HG02885 (cell line): Measurements from ENCODE around the gene PARM1.

ENCODE experiments used
- ATAC-seq: cut with Tn5 transposase; IDR thresholded peaks from one replicate; pipeline ENCODE4 v1.9.1; 2021; ENCODE audit warnings: mild to moderate bottlenecking; ENCODE audit not compliant: unreplicated experiment, poor library complexity

PARM1 gene

GRCh38 chr4:75018811-75019479 lies 86.0 kb downstream of the PARM1 start:
- ATAC-seq, result no peak

GRCh38 chr4:75025431-75025830 lies 92.5 kb downstream of the PARM1 start:
- no peak for ATAC-seq

GRCh38 chr4:75028196-75028854 lies 95.4 kb downstream of the PARM1 start:
- no peak for ATAC-seq

GRCh38 chr4:75030028-75030427 lies 97.1 kb downstream of the PARM1 start:
- ATAC-seq, result no peak

- no peak for ATAC-seq
Observed at GRCh38 chr4:75030649-75031235, 97.8 kb downstream of the PARM1 start.

- no peak for ATAC-seq
Observed at GRCh38 chr4:75031775-75032174, 98.9 kb downstream of the PARM1 start.

GRCh38 chr4:75034523-75034922 lies 101.6 kb downstream of the PARM1 start:
- ATAC-seq, result no peak

- no peak for ATAC-seq
Observed at GRCh38 chr4:75035321-75035720, 102.4 kb downstream of the PARM1 start.

- no peak for ATAC-seq
Observed at GRCh38 chr4:75036046-75036830, 103.3 kb downstream of the PARM1 start.

- ATAC-seq, result no peak
Observed at GRCh38 chr4:75037252-75037651, 104.3 kb downstream of the PARM1 start.

GRCh38 chr4:75038376-75038775 lies 105.5 kb downstream of the PARM1 start:
- ATAC-seq, result no peak

GRCh38 chr4:75040703-75041102 lies 107.8 kb downstream of the PARM1 start:
- no peak for ATAC-seq

- ATAC-seq, result no peak
Observed at GRCh38 chr4:75042601-75043208, 109.8 kb downstream of the PARM1 start.

GRCh38 chr4:75046226-75046625 lies 113.3 kb downstream of the PARM1 start:
- ATAC-seq, result no peak

- ATAC-seq, result no peak
Observed at GRCh38 chr4:75046641-75047040, 113.7 kb downstream of the PARM1 start.

- no peak for ATAC-seq
Observed at GRCh38 chr4:75048208-75048879, 115.4 kb downstream of the PARM1 start.

GRCh38 chr4:75051431-75051830 lies 118.5 kb downstream of the PARM1 start:
- no peak for ATAC-seq

GRCh38 chr4:75053352-75053751 lies 120.4 kb downstream of the PARM1 start:
- ATAC-seq, result no peak

GRCh38 chr4:75054078-75054477 lies 121.2 kb downstream of the PARM1 start:
- no peak for ATAC-seq

- no peak for ATAC-seq
Observed at GRCh38 chr4:75056277-75056676, 123.4 kb downstream of the PARM1 start.
